ENCODE measurements around the gene ITPKB. TPM values are rescaled to one million over a fixed set of nuclear protein-coding genes. Genes with fewer than 3 reads are reported as not detected.

Gene ITPKB
- total RNA-seq, 1 donor = 4.7 TPM

GRCh38 chr1:226708342-226708780 lies 30.7 kb downstream of the ITPKB start:
- peak; percentile 88 for DNase-seq (ENCODE audit: low read depth)
- H3K4me3 ChIP-seq (ENCODE audit: low read depth, low read length) = no peak overlapping the region
- no peak for TF ChIP-seq CTCF (IDR thresholded peaks at IDR 0.05; ENCODE audit: insufficient read depth, low read depth, low read length)

- no peak for TF ChIP-seq CTCF (IDR thresholded peaks at IDR 0.05; ENCODE audit: insufficient read depth, low read depth, low read length)
These were observed 32.4 kb downstream of the ITPKB start for GRCh38 chr1:226706684-226707083.

GRCh38 chr1:226704169-226704937 lies 34.7 kb downstream of the ITPKB start:
- H3K4me3 ChIP-seq (ENCODE audit: low read depth, low read length) = no peak overlapping the region
- TF ChIP-seq CTCF (IDR thresholded peaks at IDR 0.05; ENCODE audit: insufficient read depth, low read depth, low read length) = no peak
- no peak for DNase-seq (ENCODE audit: low read depth)

More at GRCh38 chr1:226706684-226707083, 32.4 kb downstream of the ITPKB start:
- H3K4me3 ChIP-seq (ENCODE audit: low read depth, low read length) = no peak overlapping the region
- DNase-seq (ENCODE audit: low read depth) = no peak

GRCh38 chr1:226702957-226703831 lies 35.9 kb downstream of the ITPKB start:
- DNase-seq (ENCODE audit: low read depth) = peak; percentile 63
- no peak for TF ChIP-seq CTCF (IDR thresholded peaks at IDR 0.05; ENCODE audit: insufficient read depth, low read depth, low read length)
- peak overlapping the region; percentile 63 for H3K4me3 ChIP-seq (ENCODE audit: low read depth, low read length)

GRCh38 chr1:226702318-226702956 lies 36.6 kb downstream of the ITPKB start:
- peak overlapping the region; percentile 2 for H3K4me3 ChIP-seq (ENCODE audit: low read depth, low read length)
- peak; percentile 60 for DNase-seq (ENCODE audit: low read depth)
- no peak for TF ChIP-seq CTCF (IDR thresholded peaks at IDR 0.05; ENCODE audit: insufficient read depth, low read depth, low read length)

- no peak overlapping the region for H3K4me3 ChIP-seq (ENCODE audit: low read depth, low read length)
- no peak for TF ChIP-seq CTCF (IDR thresholded peaks at IDR 0.05; ENCODE audit: insufficient read depth, low read depth, low read length)
- DNase-seq (ENCODE audit: low read depth) = no peak
These were observed 38.2 kb downstream of the ITPKB start for GRCh38 chr1:226700861-226701260.

Data from fibroblast of villous mesenchyme (primary cell).